Caki2 (cell line): ENCODE results near the gene TSPYL2. TPM values are rescaled to one million over a fixed set of nuclear protein-coding genes. Genes with fewer than 3 reads are reported as not detected.
A peak's percentile ranks its signal among the peaks of the same experiment; 100 is the strongest.

Experiments
- DNase-seq: peaks from one replicate; pipeline ENCODE4 v3.0.0-alpha.2; 2015; ENCODE audit warnings: low read depth
- in situ Hi-C: cut with HindIII; loops from 2 replicates; pipeline ENCODE4 v1.10.0; 2016; ENCODE audit warnings: low sequenced_read_pairs, low pct_unique_long_range_greater_than_20kb, mixed read lengths
- total RNA-seq: library from RNA; depleted of rRNA; stranded (reverse); fragments of >200 nt; shearing (Covaris generic); gene quantifications from 2 replicates; pipeline ENCODE4 v1.2.3, GENCODE V29; 2014; ENCODE audit warnings: low replicate concordance

Gene TSPYL2
- total RNA-seq, 1 experiment from 2014 or later = 3.0 TPM

DNA sequence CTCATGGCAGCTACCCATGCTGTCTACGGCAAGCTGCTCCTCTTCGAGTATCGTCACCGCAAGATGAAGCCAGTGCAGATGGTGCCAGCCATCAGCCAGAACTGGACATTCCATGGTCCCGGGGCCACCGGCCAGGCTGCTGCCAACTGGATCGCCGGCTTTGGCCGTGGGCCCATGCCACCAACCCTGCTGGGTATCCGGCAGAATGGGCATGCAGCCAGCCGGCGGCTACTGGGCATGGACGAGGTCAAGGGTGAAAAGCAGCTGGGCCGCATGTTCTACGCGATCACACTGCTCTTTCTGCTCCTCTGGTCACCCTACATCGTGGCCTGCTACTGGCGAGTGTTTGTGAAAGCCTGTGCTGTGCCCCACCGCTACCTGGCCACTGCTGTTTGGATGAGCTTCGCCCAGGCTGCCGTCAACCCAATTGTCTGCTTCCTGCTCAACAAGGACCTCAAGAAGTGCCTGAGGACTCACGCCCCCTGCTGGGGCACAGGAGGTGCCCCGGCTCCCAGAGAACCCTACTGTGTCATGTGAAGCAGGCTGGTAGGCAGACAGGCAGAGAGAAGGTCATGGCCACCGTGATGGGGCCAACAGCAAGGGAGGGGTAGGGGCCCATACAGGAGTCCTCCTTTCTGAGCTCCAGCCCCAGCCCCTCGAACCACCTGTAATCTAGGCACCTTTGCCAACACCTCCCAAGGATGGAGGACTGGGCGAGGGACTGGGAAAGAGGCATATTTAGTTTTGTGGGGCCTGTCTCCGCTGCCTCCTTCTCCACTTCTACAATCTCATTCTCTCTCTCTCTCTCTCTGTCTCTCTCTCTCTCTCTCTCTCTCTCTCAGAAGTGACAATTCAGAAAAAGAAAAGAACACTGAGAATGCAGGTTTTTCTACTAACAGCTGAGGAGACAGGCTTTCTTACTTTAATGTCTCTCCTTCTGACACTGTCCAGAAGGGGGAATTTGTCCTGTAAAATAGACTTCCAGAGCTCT is 4.7 kb upstream of the TSPYL2 start:
- in situ Hi-C loops = no loop called here
- no peak for DNase-seq

DNA sequence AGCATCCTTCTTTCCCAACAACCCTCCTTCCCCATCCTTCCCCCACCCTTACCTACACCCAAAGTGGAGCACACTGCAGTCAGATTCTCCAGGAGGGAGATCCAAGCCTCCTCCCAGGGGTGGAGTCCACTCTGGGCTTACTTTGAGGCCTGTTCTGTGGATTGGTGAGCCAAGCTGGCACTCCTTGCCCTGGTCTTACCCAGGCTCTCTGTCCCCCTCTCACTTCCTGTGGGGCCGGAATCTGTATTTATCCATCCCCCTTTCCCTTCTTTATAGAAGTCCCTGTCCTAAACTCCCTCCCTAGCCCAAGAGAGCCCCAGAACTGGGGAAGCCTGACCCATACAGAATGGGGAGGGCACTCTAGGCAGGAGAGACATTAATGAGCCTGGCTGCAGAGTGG is 3.2 kb upstream of the TSPYL2 start:
- no peak for DNase-seq
- in situ Hi-C loops = no loop called here

DNA sequence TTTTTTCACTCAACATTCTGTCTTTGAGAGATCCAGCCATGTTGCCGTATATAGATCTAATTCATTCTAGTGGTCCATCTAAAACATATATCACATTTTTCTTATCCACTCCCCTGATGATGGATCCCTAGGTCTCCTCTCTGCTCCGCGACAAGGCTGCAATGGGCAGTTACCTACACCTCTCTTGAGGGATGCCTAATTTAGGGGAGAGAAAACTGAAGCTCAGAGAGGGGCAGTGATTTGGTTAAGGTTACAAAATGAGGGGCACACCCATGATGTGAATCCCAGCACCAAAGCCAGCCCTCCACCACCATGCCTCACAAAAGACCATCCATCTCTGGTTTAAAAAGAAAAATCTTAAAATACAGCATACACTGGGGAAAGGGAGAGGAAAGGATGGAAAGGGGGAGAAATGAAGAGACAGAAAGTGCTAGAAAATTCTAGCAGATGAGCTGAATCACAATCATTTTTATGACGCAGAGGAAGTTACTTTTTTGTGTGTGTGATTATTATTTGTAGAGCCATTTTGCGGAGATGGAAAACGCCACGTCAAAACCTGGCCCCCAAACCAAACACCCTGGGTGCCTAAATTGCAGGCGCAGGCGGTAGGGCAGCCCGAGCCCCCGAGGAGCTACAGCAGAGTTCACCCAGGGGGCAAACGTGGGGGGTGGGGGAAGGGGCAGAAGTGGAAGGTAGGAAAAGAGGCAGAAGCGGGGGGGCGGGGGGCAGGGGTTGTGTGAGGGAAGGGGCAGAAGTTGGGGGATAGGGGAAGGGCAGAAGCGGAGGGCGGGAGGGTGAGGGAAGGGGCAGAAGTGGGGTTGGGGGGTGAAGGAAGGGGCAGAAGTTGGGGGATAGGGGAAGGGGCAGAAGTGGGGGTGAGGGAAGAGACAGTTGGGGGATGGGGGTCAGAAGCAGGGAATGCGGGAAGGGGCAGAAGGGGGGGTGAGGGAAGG is 1.3 kb upstream of the TSPYL2 start:
- in situ Hi-C loops = no loop called here
- no peak for DNase-seq

DNA sequence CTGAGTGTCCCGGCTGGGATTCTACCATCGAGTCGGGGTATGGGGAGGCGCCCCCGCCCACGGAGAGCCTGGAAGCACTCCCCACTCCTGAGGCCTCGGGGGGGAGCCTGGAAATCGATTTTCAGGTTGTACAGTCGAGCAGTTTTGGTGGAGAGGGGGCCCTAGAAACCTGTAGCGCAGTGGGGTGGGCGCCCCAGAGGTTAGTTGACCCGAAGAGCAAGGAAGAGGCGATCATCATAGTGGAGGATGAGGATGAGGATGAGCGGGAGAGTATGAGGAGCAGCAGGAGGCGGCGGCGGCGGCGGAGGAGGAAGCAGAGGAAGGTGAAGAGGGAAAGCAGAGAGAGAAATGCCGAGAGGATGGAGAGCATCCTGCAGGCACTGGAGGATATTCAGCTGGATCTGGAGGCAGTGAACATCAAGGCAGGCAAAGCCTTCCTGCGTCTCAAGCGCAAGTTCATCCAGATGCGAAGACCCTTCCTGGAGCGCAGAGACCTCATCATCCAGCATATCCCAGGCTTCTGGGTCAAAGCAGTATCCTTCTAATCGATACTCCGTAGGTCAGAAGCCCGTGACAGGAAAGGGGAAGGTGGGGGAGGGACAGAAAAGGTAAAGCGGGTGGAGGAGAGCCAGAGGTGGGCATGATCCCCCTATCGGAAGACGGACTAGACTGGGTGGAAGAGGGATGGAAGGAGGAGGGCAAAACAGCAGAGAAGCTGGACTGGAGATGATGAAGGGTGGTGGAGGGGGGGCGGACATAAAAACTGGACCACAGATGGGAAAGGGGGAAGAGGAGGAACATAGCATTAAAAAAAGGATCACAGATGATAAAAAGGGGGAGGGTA is 828 bp downstream of the TSPYL2 start:
- in situ Hi-C loops = no loop called here
- no peak for DNase-seq

DNA sequence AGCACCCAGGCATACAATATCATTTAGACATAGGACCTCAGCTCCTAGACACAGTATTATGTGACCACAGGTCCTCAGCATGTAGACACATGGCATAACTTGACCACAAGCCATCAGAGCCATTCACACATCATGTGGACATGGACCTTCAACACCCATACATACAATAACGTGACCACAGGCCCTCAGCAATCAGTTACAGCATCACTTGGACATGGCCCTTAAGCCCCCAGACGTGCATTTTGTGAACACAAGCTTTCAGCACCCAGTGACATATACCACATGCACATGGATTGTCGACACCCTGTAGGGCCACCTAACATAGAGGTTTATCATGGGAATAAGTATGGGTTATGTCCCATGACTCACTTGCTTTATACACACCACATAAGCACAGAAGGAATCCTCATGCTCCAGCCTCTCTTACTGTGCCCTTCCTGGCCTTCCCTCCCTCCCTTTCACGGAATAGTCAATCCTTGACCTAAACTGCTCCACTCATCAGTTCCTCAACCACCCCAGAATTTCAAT is 1.9 kb downstream of the TSPYL2 start:
- no peak for DNase-seq
- in situ Hi-C loops = no loop called here

DNA sequence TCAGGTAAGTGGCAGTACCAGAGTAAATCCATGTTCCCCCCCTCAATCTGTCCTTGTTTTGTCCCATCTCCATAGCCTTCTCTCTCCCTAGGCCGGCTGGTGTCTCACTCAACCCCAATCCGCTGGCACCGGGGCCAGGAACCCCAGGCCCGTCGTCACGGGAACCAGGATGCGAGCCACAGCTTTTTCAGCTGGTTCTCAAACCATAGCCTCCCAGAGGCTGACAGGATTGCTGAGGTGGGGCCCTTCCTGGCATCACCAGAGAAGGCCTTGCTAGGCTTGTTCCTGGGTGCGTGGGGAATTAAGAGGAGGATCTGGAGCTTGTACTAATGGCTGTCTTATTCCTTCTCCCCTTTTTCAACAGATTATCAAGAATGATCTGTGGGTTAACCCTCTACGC is 2.7 kb downstream of the TSPYL2 start:
- DNase-seq = no peak
- in situ Hi-C loops = no loop called here

DNA sequence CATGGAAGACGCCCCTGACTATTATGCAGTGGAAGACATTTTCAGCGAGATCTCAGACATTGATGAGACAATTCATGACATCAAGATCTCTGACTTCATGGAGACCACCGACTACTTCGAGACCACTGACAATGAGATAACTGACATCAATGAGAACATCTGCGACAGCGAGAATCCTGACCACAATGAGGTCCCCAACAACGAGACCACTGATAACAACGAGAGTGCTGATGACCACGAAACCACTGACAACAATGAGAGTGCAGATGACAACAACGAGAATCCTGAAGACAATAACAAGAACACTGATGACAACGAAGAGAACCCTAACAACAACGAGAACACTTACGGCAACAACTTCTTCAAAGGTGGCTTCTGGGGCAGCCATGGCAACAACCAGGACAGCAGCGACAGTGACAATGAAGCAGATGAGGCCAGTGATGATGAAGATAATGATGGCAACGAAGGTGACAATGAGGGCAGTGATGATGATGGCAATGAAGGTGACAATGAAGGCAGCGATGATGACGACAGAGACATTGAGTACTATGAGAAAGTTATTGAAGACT is 3.6 kb downstream of the TSPYL2 start:
- no peak for DNase-seq
- in situ Hi-C loops = no loop called here

DNA sequence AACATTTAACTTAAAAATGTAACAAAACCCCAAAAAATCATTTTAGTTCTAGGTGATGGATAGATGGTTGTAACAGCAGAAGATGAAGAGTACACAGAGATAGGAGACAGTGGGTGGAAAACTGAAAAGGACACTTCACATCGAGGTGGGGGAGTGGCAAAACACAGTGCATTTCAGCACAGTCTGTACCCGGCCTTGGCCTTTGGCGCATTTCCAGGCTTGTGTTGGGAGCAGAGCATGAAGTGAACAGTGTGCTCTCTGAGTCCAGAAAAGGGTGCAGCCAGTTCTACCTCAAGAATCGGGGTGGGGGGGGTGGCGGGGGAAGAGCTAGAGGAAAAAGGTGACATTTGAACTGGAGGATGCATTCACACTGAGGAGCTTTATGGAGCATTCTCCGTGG is 4.3 kb downstream of the TSPYL2 start:
- in situ Hi-C loops = no loop called here
- DNase-seq = no peak

DNA sequence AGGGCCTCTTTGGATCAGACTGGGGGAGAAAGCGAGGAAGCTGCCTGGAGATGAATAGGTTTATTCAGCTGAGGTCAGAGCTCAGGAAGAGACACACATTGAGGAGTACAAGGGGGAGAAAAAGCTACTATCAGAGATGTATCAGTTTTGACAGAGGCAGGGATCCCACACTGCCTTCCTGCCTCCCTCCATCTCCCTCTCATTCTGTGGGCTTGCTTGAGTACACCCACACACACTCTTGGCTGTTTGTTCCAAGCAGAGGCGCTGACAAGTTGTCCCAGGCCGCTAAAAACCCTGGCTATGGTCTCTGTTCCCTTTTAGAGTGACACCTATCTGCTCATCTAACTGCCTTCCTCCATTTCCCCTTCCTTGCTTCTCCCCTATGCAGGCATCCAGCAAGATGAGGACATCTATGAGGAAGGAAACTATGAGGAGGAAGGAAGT is 5.2 kb downstream of the TSPYL2 start:
- in situ Hi-C loops = no loop called here
- no peak for DNase-seq

DNA sequence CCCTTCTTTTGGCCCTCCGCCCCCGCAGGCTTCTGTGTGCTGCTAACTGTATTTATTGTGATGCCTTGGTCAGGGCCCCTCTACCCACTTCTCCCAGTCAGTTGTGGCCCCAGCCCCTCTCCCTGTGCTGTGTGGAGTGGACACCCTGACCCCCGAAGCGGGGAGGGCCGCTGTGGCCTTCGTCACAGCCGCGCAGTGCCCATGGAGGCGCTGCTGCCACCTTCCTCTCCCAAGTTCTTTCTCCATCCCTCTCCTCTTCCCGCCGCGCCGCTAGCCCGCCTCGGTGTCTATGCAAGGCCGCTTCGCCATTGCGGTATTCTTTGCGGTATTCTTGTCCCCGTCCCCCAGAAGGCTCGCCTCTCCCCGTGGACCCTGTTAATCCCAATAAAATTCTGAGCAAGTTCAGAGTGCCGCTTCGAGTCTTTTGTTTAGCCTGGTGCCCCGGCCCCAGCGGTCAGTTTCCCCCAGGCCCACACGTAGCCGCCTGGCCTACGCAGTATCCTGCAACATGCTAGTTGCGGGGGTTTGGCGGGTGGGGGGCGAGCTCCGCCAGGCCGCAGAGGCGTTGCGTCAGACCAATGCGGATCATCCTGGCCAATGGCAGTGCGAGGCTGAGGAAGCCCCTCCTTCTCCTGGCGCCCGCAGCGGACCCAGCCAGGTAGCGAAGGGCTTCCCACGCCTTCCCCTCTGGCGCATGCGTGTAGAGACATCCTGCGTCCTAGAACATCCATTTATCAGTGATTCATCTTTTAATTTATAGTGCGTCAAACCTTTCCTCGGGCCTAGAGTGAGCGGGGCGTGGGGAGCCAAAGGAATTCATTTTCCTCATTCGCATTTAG is 6.2 kb downstream of the TSPYL2 start:
- peak; percentile 61 for DNase-seq
- in situ Hi-C loops = no loop called here

DNA sequence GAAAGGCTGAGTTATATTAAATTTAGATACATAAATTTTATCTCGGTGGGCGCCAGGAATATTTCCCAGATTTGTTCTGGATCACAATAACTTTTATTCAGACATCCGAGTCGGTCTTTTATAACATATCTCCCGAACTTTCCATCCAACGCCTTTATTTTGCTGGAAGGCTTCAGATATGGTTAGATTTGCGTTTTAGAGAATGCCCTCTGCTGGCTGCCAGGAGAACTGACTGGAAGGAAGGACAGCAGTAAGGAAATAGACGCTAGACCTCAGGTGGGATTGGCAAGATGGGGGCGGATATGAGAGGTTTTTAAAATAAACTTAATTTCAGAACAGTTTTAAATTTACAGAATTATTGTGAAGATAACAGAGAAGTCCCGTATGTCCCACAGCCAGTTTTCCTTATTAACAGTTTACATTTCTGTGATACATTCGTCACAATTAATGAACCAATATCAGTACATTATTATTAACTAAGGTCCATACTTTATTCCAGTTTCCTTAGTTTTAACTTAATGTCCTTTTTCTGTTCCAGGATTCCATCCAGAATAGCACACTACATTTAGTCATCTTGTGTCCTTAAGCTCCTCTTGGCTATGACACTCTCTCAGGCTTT is 7.2 kb downstream of the TSPYL2 start:
- peak; percentile 29 for DNase-seq

DNA sequence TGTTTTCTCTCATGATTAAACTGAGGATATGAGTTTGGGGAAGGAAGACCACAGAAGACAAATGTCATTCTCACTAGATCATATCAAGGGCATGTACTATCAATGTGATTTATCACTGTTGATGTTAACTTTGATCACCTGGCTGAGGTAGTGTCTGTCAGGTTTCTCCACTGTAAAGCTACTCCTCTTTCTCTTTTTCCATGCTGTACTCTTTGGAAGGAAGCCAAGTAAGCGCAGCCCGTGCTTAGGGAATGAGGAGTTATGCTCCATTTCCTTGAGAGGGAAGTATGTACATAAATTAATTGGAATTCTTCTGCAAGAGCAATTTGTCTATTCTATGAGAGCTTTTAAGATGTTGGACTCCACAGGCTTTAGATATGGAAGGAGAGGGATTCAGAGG is 7.8 kb downstream of the TSPYL2 start:
- no peak for DNase-seq
- in situ Hi-C loops = no loop called here

More for the DNA sequence above, 7.2 kb downstream of the TSPYL2 start:
- in situ Hi-C loops = no loop called here

DNA sequence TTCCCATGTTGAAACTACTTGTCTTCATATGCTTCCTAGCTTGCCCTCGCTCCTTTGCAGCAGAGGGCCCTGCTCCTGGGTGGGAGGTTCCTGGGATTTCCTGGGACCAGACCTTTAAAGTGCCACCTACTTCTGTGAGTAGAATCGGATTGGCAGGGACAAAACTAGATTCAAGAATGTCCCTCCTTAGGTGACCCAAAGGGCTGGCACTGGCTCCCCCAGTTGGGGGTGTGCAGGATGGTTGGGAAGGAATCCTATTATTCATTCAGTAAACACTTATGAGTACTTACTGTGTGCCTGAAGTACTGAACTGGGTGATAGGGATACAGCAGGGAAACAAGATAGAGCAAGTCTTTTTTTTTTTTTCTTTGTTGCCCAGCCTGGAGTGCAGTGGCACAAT is 9.2 kb downstream of the TSPYL2 start:
- DNase-seq = no peak
- in situ Hi-C loops = no loop called here

DNA sequence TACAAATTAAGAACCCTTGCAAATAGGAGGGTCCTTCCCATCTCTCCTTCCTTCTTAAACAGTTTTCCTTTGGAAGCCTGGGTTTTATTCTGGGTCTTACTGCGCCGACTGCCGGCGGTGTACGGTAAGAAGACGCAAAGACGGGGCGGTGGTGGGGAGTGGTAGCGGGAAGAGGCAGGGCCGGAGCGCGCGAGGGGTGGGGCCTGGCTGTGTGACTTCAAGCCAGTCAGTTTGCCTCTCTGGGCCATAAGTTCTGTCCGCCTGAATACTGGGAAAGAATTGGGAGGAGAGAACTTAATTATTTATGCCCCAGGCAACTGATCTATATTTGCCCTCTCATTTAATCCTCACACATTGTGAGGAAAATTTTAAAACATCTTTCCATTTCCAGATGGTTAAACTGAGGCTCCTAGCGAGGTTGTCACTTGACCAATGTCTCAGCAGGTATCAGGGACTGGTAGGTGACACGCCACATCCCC is 11.0 kb downstream of the TSPYL2 start:
- in situ Hi-C loops = no loop called here
- peak; percentile 78 for DNase-seq

DNA sequence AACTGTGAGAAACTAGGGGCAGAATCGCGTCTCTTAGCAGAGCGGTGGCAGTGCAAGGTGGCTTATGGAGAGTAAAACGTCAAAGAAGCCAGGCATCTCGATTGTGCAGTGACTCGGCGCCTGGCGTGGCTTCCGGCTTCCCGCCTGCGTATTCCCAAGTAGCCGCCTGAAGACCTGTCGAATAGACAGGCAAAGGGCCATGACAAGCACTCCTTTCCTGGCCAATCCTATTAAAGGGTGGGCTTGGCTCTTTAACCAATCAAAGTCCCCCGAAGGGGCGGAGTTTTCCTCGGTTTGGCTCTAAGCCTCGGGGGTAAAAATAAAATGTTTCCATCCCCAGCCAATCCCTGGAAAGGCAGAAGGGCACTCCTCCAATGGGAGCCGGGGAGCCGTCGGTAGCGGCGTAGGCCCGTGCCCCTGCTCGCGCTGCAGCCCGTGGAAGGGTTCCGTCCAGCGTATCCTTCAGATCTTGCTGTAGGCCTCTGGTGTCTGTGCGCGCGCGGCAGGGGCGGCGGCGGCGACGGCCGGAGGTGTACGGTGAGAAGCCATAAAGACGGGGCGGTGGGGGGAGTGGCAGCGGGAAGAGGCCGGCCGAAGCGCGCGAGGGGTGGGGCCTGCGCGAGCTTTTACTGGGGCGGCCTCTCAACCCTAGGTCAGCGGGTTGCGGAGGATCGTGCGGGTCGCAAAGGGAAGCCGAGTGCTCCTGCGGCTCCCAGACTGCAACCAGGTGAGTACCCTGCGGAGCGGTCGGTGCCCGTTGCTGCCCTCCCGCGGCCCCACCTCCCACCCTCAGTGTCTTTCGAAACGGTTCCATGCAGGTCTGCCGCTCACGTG is 11.8 kb downstream of the TSPYL2 start, which contains the start of gene KANTR:
TSS of gene KANTR (plus strand) at position 395 of the 834 bp plus-strand sequence. CDS start 30,131 bp downstream, outside the sequence.
- in situ Hi-C loops = no loop called here
- DNase-seq = peak; percentile 96
